GM18909 (cell line): ENCODE measurements around the gene PPIH.
"Not testable (repeated sequence)": the region's sequence is repeated elsewhere in the genome, so short reads cannot be mapped to it uniquely, and the experiment has no call there.

ENCODE experiments used
- ATAC-seq: cut with Tn5 transposase; IDR thresholded peaks from one replicate; pipeline ENCODE4 v1.9.1; 2021; ENCODE audit warnings: mild to moderate bottlenecking; ENCODE audit not compliant: unreplicated experiment, poor library complexity

PPIH gene

DNA sequence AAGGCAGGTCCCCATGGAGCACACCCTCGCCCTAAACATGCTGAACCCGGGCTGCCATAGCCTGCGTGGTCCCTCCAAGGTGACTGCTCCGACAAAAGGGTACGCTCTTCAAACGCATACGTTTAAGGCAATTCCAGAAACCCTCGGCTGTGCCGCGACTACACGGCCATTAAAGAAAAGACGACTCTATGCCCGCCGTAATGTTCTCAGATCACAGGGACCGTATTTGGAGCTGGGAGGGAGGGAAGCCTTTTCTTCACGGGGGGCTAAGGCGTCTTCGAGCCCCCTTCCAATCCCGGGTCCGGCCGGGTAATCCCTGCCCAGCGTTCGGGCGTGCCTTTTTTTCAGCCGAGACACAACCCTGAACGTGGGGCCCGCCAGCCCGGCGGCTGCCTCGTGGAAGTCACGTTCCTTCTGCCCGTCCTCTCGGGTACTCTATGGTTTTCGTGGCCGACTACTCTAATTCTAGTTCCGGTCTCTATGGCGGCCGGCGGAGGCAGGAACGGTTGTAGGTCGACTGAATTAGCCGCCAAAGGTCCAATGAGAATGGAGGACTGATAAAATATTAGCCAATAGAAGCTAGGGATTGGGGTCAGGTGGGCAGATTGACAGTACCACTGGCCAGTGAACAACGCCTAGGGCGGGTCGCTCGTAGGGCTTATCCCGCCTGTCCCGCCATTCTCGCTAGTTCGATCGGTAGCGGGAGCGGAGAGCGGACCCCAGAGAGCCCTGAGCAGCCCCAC is 23.7 kb downstream of the PPIH start, which contains the start of gene YBX1:
Gene YBX1, plus strand, starts transcription at position 678 of the 743 bp plus-strand sequence. CDS start 148 bp downstream, outside the sequence.
- ATAC-seq, result peak; percentile 90

DNA sequence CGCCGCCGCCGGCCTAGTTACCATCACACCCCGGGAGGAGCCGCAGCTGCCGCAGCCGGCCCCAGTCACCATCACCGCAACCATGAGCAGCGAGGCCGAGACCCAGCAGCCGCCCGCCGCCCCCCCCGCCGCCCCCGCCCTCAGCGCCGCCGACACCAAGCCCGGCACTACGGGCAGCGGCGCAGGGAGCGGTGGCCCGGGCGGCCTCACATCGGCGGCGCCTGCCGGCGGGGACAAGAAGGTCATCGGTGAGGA is 24.2 kb downstream of the PPIH start:
- not testable (repeated sequence) for ATAC-seq

DNA sequence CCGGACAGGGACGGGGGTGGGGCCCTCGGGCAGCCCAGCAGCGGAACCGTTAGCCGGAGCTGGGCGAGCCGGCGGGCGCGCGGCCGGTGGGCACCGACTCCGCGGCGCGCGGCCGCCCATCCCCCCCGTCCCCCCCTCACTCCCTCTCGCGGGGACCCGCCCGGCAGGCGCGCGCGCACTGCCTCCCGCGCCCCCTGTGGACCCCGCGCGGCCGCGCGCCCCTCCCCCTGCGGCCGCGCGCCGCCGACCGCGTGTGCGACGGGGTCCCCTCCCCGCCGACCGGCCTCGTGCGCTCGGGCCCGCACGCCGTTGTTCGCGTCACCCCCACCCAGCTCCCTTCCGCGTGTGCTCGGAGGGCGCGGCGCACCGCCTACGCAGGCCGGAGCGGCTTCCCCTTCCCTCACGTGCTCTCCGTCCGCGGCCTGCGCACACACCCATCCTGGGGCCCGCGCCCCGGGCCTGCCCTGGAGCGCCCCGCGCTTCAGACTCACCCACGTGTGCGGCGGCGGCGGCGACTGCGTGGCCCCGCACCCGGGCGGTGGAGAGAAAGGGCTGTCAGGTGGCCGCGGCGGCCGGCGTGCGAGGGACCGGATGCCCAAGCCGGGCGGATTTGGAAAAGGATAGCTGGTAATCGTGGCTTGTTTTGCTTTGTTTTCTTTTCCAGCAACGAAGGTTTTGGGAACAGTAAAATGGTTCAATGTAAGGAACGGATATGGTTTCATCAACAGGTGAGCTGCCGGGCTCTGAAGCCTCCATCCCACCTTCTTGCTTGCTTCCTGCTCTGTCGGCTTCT is 24.7 kb downstream of the PPIH start:
- peak; percentile 41 for ATAC-seq

DNA sequence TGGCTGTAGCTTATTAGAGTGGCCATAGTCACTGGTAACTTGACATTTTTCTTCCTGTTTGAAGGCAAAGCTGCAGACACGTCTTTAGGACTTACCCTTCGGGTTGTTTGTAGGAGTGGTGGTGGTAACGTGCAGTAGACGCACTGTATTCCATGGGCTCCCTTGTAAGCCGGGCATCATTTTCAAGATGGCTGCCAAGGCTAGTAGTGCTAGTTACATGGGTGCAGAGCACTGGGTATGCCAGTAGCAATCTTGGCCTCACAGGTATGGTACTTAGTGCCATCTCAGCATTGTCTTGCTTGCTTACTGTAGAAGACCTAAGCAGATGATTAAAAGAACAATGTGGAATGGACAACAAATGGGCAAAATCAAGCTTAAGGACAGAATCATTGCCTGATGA is 25.9 kb downstream of the PPIH start:
- ATAC-seq, result no peak

DNA sequence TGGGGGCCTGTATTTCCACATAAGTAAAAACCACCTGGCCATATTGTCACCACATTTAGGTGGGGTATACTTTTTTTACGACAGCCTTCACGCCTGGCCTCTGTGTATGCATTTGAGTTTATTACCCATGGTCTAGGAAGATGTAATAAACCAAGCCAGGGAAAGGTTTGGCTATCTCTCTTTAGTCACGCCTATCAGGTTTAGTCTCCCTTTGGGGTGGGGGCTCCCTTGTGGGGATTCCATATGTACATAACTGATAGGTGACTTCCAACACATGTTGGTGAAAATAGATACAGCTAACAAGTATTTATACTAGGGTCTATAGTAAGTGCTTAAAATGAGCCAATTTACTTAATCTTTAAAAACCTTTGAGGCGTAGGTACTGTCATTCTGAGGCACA is 28.2 kb downstream of the PPIH start:
- ATAC-seq, result no peak

DNA sequence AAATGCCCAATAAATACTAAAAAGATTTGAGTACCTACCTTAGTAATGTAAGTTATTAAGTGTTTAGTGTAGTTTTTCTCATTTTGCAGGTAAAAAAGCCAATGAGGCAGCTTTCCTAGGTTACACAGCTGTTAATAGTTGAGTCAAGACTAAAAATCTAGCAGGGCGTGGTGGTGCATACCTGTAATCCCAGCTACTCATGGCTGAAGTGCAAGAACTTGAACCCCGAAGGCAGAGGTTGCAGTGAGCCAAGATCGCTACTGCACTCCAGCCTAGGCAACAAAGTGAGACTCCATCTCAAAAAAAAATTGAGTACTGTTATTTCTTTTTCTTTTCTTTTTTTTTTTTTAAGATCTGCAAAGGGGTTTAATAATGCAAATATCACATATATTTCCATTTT is 31.7 kb downstream of the PPIH start:
- ATAC-seq, result no peak

DNA sequence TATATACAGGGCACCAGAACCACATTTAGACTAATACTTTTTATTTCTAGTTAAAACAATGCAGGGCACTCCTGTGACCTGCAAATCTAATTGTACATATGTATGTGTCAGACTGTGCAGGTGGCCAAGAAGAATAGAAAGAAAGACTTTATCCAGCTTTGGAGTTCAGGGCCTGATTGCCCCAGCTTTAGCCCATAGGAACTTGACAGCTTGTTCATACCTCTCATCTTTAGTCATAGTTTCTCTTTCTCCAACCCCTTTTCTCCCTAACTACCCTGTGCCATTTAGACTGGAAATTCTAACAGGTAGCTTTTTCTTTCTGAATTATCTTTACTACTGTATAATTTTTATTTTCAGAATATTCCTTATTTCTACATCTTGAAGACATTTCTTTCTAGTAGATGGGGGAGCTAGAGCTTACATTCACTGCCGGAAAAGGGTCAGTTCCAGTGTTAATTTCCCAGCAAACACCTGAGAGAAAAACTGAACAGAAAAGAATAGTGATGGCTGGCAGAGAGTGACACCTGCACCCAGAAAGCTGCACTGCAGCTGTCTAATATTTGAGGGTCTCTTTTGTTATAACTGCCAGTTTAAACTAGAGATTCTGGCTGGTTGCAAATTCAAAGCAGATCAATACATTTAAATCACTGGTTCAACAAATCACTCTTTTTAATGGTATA is 32.4 kb downstream of the PPIH start:
- no peak for ATAC-seq

DNA sequence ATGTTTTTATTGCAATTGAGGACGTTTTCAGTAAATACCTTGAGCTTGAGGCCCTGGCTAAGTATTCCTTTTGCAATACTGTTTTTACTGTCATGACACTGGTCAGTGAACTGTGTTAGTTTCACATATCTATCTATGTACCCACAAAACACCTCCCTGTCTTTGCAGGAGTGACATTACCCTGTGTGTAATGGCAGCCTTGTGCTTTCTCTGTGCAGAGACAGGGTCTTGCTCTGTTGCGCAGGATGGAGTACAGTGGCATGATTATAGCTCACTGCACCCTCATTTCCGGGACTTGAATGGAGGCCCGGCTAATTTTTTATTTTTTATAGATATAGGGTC is 32.9 kb downstream of the PPIH start:
- ATAC-seq, result no peak

DNA sequence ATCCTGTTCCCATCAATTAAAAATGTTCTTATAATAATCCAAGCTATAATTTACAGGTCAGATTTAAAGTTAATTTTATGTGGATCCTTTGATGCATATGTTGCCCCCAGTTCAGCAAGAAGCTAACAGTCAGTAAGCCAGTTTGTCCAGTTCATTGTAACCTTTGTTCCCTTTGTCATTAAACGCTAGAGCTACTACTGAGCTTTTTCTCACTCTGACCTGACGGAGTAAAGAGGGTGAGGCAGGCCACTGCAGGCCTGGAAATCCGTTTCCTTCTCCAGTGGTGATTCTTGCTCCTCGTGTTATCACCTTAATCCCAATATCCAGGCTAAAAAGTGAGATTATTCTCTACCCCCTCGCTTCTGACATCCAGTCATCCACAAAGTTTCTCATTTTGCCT is 34.2 kb downstream of the PPIH start:
- ATAC-seq, result no peak

DNA sequence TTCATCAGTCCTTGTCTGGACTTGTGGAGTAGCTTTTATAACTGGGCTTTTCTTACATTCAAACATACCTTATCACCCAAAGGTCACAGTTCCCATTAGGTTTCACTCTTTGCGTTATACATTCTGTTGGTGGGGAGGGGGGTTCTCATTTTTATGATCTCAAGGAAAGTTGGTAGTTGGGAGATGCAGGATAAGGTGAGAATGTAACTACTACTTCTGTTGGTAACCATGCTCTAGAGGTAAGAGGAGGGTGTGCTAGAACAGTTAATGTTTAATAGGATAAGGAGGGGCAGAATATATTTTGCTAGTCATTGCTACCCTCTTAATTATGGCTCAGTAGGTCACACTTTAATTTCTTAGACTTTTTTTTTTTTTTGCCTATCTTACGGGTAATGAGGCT is 34.7 kb downstream of the PPIH start:
- ATAC-seq, result no peak

DNA sequence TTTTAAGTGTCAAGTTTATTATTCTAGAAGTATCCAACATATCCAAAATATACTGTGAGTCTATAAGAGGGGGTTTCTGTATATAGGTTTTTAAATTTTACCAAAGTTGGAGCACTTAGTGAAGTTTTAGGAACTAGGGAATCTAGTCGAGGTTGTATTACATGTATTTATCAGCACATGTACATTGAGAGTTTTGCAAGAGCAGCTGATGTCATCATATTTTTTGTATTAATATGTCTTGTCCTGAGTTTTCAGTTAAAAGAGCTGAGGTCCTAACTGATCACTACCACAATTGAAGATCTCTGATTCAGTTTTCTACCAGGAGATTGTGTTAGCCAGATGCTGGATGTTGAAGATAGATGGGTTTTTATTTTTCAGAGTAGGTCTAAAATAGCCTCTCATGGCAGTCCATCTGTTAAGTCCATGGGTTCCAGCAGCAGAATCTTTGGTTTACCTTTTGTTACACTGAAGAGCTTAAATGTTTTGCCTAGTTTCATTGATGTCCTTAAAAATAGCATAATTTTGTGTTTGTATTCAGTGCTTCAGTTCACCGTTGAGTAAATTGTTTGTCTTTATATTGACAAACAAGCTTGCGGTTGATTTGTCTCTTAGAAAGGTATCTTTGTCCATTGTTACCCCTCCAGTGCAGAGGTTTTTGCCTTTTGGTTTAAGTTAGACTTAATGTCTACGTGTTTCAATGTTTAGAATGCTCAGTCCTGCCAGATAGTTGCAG is 40.0 kb downstream of the PPIH start:
- ATAC-seq, result no peak

DNA sequence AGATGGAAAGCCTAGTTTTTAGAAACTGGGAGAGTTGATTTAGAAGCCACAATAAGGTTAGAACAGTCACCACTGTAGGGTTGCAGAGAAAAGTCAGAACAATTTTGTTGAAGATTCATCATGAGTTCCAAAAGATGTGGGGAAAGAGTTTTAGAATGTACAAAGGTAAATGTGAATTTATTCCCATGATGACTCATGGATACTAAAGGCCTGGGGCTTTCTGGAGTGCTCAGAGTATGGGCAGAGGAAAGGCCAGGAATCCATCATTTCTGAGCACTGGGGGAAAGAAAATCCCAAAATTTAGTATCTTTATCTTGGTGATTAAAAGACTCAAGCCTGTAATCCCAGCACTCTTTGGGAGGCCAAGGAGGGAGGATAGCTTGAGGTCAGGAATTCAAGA is 41.8 kb downstream of the PPIH start:
- ATAC-seq, result no peak

DNA sequence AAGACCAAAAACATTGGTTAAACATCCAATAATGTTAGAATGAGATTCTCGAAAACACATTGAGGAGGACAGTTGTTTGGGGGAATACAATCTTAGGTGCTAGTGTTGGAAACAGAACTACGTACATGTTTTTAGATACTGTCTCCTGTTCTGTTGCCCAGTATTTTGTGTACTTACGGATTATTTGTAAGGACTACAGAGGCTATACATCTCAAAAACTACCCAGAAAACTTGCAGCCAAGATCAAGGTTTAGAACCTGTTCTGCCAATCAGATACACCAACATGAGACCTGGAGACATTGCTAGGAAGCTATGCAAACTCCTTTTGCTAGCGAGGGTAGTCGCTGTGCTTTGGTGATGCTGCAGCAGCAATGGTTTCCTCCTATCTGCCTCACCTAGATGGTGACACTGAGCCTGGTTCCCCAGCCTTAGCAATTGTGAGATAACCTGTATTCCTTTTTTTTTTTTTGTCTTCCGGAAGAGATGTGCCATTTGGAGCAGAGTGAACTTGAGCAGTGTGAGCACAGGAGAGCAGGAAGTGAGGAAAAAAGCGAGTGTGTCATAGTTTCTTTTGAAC is 45.8 kb downstream of the PPIH start:
- ATAC-seq, result no peak

DNA sequence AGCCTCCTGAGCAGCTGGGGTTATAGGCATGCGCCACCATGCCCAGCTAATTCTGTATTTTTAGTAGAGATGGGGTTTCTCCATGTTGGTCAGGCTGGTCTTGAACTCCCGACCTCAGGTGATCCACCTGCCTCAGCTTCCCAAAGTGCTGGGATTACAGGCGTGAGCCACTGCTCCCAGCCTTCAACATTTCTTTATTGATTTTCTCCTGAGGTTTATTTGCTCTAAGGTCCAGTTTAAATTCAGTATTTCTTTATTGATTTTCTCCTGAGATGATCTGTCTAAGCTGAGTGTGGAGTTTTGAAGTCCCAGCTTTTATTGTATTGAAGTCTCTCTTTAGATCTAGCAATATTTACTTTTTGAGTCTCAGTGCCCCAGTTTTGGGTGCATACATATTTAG is 54.6 kb downstream of the PPIH start:
- not testable (repeated sequence) for ATAC-seq

DNA sequence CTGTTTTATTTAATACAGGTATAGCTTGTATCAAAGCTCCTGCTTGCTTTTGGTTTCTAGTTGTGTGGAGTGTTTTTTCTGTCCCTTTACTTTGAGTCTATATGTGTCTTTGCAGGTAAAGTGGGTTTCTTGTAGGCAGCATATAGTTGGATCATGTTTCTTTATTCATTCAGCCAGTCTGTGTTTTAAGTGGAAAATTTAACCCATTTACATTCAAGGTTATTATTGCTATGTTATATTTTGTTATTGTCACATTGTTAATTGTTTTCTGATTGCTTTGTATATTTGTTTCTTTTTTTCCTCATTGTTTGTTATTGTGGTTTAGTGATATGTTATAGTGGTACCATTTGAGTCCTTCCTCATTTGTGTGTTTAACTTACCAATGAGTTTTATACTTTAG is 55.1 kb downstream of the PPIH start:
- ATAC-seq, result no peak

DNA sequence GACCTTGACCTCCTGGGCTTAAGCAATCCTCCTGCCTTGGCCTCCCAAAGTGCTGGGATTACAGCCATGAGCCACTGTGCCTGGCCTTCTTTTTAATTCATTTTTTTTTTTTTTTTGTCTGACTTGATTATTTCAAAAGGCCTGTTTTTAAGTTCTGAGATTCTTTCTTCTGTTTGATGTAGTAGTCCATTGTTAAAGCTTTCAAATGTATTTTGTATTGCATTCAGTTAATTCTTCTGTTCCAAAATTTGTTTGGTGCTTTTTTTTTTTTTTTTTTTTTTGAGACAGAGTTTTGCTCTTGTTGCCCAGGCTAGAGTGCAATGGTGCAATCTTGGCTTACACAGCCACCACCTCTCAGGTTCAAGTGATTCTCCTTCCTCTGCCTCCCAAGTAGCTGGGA is 56.2 kb downstream of the PPIH start:
- ATAC-seq, result not testable (repeated sequence)

DNA sequence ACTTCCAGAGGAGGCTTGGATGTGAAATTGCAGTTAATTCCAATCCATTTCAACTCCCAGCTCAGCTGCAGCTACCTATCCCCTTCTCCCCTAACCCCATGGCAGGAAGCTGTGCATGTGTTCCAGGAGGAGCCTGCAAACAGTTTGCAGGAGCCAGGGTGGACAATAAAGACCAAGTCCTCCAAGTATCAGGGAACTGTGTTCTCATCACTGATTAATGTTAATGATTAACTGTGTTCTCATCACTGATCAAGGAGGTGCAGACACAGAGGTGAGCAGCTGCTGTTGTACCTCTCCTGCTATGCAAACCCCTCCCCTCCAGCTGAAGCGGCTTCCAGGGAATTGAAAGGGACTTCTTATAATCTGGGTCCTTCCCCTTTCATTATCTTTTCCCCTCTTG is 62.6 kb downstream of the PPIH start:
- no peak for ATAC-seq

DNA sequence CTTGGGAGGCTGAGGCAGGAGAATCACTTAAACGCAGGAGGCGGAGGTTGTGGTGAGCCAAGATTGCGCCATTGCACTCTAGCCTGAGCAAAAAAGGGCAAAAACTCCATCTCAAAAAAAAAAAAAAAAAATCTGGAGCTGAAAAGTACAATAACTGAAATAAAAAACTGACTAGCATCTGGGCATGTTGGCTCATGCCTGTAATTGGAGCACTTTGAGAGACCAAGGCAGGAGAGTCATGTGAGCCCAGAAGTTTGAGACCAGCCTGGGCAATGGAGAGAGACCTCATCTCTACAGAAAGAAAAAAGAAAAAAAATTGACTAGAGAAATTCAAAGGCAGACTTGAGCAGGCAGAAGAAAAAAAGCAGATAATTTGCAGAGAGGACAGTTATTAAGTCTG is 63.7 kb downstream of the PPIH start:
- no peak for ATAC-seq

DNA sequence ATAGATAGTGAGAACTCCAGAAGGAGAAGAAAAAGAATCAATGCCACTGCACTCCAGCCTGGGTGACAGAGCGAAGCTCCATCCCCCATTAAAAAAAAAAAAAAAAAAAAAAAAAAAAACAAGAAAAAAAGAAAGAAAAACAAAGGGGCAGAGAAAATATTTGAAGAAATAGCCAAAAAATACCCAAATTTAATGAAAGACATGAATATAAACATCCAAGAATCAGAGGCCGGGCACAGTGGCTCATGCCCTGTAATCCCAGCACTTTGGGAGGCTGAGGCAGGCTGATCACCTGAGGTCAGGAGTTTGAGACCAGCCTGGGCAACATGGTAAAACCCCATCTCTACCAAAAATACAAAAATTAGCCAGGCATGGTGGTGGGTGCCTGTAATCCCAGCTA is 64.2 kb downstream of the PPIH start:
- not testable (repeated sequence) for ATAC-seq

DNA sequence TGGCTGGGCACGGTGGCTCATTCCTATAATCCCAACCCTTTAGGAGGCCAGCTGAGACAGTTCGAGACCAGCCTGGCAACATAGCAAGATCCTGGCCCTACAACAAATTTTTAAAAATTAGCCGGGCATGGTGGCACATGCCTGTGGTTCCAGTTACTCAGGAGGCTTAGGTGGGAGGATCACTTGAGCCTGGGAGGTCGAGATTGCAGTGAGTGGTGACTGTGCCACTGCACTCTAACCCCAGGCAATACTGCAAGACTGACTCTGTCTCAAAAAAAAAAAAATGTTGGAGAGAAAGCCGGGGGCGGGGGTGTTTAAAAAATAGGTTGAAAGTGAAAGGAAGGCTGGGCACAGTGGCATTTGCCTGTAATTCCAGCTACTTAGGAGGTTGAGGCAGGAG is 65.3 kb downstream of the PPIH start:
- ATAC-seq, result no peak

DNA sequence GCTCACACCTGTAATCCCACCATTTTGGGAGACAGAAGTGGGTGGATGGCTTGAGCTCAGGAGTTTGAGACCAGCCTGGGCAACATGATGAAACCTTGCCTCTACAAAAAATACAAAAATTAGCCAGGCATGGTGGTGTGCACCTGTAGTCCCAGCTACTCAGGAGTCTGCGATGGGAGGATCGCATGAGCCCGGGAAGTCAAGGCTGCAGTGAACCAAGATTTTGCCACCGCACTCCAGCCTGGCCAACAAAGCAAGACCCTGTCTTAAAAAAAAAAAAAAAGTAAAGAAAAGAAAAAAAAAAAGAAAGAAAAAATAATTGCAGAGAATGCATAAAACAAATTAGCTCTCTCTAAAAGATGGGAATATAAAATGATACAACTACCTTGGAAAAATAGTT is 67.6 kb downstream of the PPIH start:
- not testable (repeated sequence) for ATAC-seq
